A549 (cell line): ENCODE data around the gene RAB27A. TPM values are rescaled to one million over a fixed set of nuclear protein-coding genes. Genes with fewer than 3 reads are reported as not detected.

Experiments
- ATAC-seq, 2 experiments: fragments of 200-7000 bp in 1 of 2; fragments of >200 bp in 1 of 2; cut with Nextera tagmentation in 1 of 2; cut with Tn5 transposase in 1 of 2; 3 replicates each; pipeline versions ENCODE4 v1.8.0 to v1.9.1; 2018 to 2020; ENCODE audit warnings: mild to moderate bottlenecking in 1 of 2, moderate library complexity in 1 of 2
- CTCF ChIA-PET: fragments of 300-600 bp; sonication (Branson Sonifier 250); formaldehyde crosslinking; extraction: SDS; loops from one replicate; lab custom pipeline; 2021; ENCODE audit warnings: antibody characterized with exemption, inconsistent platforms; lab: Yijun Ruan, JAX
- POLR2A ChIA-PET: fragments of 350-600 bp; formaldehyde crosslinking; extraction: SDS; loops from one replicate; lab custom pipeline; 2021; ENCODE audit warnings: antibody characterized with exemption, inconsistent platforms; lab: Yijun Ruan, JAX
- DNase-seq, 2 experiments: peaks; one replicate each; pipeline versions ENCODE4 v3.0.0 to v3.0.0-alpha.2; 2011 to 2016; ENCODE audit warnings: low read depth in 1 of 2, low spot score in 1 of 2
- FAIRE-seq: peaks from 2 replicates; lab custom pipeline; 2011; peaks lifted over from hg19 to GRCh38; lab: Jason Lieb, UNC
- H3K27ac ChIP-seq, 2 experiments: fragments of >200 bp; sonication (Bioruptor Twin); formaldehyde crosslinking; 3 replicates each; pipeline ENCODE4 v1.5.1; 2016 to 2017
- H3K4me1 ChIP-seq: fragments of >200 bp; sonication (Bioruptor Twin); formaldehyde crosslinking; 3 replicates; pipeline ENCODE4 v1.6.1; 2016
- H3K4me2 ChIP-seq: fragments of >200 bp; sonication (Bioruptor Twin); formaldehyde crosslinking; 3 replicates; pipeline ENCODE4 v1.6.1; 2016
- H3K4me3 ChIP-seq: fragments of >200 bp; sonication (Bioruptor Twin); formaldehyde crosslinking; 3 replicates; pipeline ENCODE4 v1.5.1; 2016
- H3K9me3 ChIP-seq: fragments of >200 bp; sonication (Bioruptor Twin); formaldehyde crosslinking; 3 replicates; pipeline ENCODE4 v1.6.1; 2016
- CEBPB ChIP-seq, 2 experiments: fragments of >200 bp in 1 of 2; sonication (Bioruptor Twin) in 1 of 2; formaldehyde crosslinking in 1 of 2; IDR thresholded peaks; 2 replicates each; pipeline ENCODE4 v1.6.1; 2012 to 2016
- CHD4 ChIP-seq: fragments of 200-600 bp; sonication (generic); IDR thresholded peaks from 2 replicates; pipeline ENCODE4 v1.6.1; 2016; ENCODE audit warnings: antibody characterized with exemption, mild to moderate bottlenecking, borderline replicate concordance
- ELK1 ChIP-seq: fragments of 150-350 bp; IDR thresholded peaks from 2 replicates; pipeline ENCODE4 v1.6.1; 2014; ENCODE audit warnings: low read depth, mild to moderate bottlenecking, low read length
- EP300 ChIP-seq, 2 experiments: fragments of >200 bp; sonication (Bioruptor Twin); formaldehyde crosslinking; IDR thresholded peaks; 2 replicates in 1 of 2; 3 replicates in 1 of 2; pipeline ENCODE4 v1.6.1; 2016 to 2017
- FOXS1 ChIP-seq: fragments of 250-450 bp; sonication (Bioruptor Pico); IDR thresholded peaks from 2 replicates; pipeline ENCODE4 v1.5.0; 2020; ENCODE audit warnings: mild to moderate bottlenecking, moderate library complexity
- GATA3 ChIP-seq: IDR thresholded peaks from 2 replicates; pipeline ENCODE4 v1.6.1; 2012; ENCODE audit warnings: borderline replicate concordance
- HEYL ChIP-seq: fragments of 250-450 bp; sonication (Bioruptor Pico); IDR thresholded peaks from 2 replicates; pipeline ENCODE4 v1.8.0; 2021; ENCODE audit warnings: mild to moderate bottlenecking, moderate library complexity
- HOXB5 ChIP-seq: fragments of 250-450 bp; sonication (Bioruptor Pico); IDR thresholded peaks from 2 replicates; pipeline ENCODE4 v1.5.0; 2020; ENCODE audit warnings: mild to moderate bottlenecking, moderate library complexity
- KDM5A ChIP-seq: fragments of 200-600 bp; sonication (generic); IDR thresholded peaks from 2 replicates; pipeline ENCODE4 v1.6.1; 2016; ENCODE audit warnings: antibody characterized with exemption, mild to moderate bottlenecking
- MAFK ChIP-seq: fragments of 450-650 bp; IDR thresholded peaks from 2 replicates; pipeline ENCODE4 v1.6.1; 2014; ENCODE audit not compliant: partially characterized antibody
- MAX ChIP-seq: IDR thresholded peaks from 2 replicates; pipeline ENCODE4 v1.6.1; 2012
- MAZ ChIP-seq: fragments of 150-350 bp; IDR thresholded peaks from 2 replicates; pipeline ENCODE4 v1.6.1; 2014; ENCODE audit warnings: antibody characterized with exemption, low read depth, low read length, borderline replicate concordance
- MYC ChIP-seq: IDR thresholded peaks from 2 replicates; pipeline ENCODE4 v1.6.1; 2012; ENCODE audit warnings: mild to moderate bottlenecking, inconsistent platforms, low read length, improper control_type of control experiment, borderline replicate concordance
- POLR2A ChIP-seq: IDR thresholded peaks from 2 replicates; pipeline ENCODE4 v1.6.1; 2012; ENCODE audit warnings: mild to moderate bottlenecking, low read length
- RAD21 ChIP-seq, 2 experiments: fragments of >200 bp in 1 of 2; sonication (Bioruptor Twin) in 1 of 2; formaldehyde crosslinking in 1 of 2; IDR thresholded peaks in 1 of 2; conservative IDR thresholded peaks in 1 of 2; 2 replicates in 1 of 2; 3 replicates in 1 of 2; pipeline ENCODE4 v1.6.1; 2012 to 2018; ENCODE audit warnings: inconsistent platforms in 1 of 2
- USF2 ChIP-seq: fragments of 450-650 bp; IDR thresholded peaks from 2 replicates; pipeline ENCODE4 v1.6.1; 2014; ENCODE audit warnings: antibody characterized with exemption
- ZFP36 ChIP-seq: fragments of 450-650 bp; IDR thresholded peaks from 2 replicates; pipeline ENCODE4 v1.6.1; 2014; ENCODE audit warnings: borderline replicate concordance; ENCODE audit not compliant: partially characterized antibody
- ZNF302 ChIP-seq: fragments of 250-450 bp; sonication (Bioruptor Pico); IDR thresholded peaks from 2 replicates; pipeline ENCODE4 v1.9.0; 2021; ENCODE audit warnings: inconsistent platforms, mild to moderate bottlenecking, moderate library complexity
- ZSCAN20 ChIP-seq: fragments of 250-450 bp; sonication (Bioruptor Pico); IDR thresholded peaks from 2 replicates; pipeline ENCODE4 v1.8.0; 2022; ENCODE audit warnings: mild to moderate bottlenecking, moderate library complexity
- WGBS: methylation state at CpG from one replicate; pipeline ENCODE4 v1.1.6; 2017; ENCODE audit errors: missing lambda C conversion rate; 5-methylcytosine and 5-hydroxymethylcytosine counted together
- polyA plus RNA-seq, 4 experiments: library from polyadenylated mRNA; depleted of rRNA in 3 of 4; stranded (reverse); fragments of >200 nt; fragmentation: RNase III in 1 of 4; extraction: RNeasy Plus Mini Kit Qiagen cat#74134 plus additional on column Dnase treatment in 1 of 4; gene quantifications; 2 replicates in 3 of 4; 3 replicates in 1 of 4; pipeline ENCODE4 v1.2.3, GENCODE V29; 2011 to 2017
- TF ChIP-seq, protein P1 (sequence below): fragments of >200 bp; sonication (Bioruptor Twin); formaldehyde crosslinking; IDR thresholded peaks from 2 replicates; pipeline ENCODE4 v1.6.1; 2016
- TF ChIP-seq, protein P2 (sequence below): fragments of 250-450 bp; sonication (Bioruptor Pico); IDR thresholded peaks from 2 replicates; pipeline ENCODE4 v1.5.0; 2021; ENCODE audit warnings: mild to moderate bottlenecking, moderate library complexity, borderline replicate concordance
- TF ChIP-seq, protein P3 (sequence below): fragments of 200-600 bp; sonication (generic); IDR thresholded peaks from 2 replicates; pipeline ENCODE4 v1.6.1; 2016; ENCODE audit warnings: antibody characterized with exemption, mild to moderate bottlenecking, moderate library complexity

The RAB27A gene
- polyA plus RNA-seq, 2 of the 4 experiments (the other 2 are of a cell fraction), result 8.1 to 17.0 TPM

DNA sequence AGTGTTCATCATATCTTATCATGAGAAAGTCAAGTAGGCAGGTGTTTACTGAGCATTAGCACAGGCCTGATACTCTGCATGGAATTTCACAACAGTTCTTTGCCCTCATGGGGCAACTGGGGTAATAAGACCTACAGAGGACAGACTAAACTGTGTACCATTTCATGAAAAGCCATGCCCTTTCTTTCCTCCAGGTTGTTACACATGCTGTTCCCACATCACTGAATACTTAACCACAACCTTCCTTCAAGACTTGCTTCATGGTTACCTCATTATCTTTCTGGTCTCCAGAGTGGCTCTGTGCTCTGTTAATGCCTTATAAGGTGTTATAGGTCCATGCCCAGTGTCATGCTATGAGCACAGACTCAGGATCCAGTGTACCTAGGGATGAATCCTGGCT is 64.7 kb downstream of the RAB27A start:
- ChIA-PET CTCF (no interaction called here), POLR2A (no interaction called here)
- H3K4me2 ChIP-seq, result no peak overlapping the region
- H3K4me3 ChIP-seq, result no peak overlapping the region
- FAIRE-seq, result no peak
- TF ChIP-seq, protein P1, sequence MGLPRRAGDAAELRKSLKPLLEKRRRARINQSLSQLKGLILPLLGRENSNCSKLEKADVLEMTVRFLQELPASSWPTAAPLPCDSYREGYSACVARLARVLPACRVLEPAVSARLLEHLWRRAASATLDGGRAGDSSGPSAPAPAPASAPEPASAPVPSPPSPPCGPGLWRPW, result no peak
- TF ChIP-seq MYC (no peak), MAX (no peak)
- no peaks in the 10 kb centered on the region for H3K9me3 ChIP-seq
- DNase-seq, result no peak
- peaks cover 16% of the 10 kb centered on the region for H3K4me1 ChIP-seq
- H3K27ac ChIP-seq, result no peak overlapping the region
- no peak for ATAC-seq

DNA sequence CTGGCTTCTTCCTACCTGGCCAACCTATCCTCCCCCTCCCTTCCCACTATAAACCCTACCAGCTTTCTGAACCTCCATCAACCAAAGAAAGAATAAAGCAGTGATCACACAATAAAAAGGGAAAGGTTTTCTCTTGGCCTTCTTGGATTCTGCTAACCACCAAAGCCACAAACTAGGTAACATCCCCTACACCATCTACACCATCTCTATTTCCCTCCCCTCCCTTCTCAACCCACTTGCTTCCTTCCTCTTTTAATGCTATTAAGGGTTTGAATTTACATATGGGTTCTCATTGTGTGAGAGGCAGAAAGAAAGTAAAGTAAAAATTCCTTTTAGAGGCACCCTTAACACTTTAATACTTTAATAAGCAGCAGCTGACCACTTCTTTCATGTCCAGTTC is 67.0 kb downstream of the RAB27A start:
- Histone ChIP-seq H3K4me1 (peaks cover 21% of the 10 kb centered on the region), H3K4me3 (no peak overlapping the region), H3K9me3 (no peaks in the 10 kb centered on the region), H3K27ac (peak overlapping the region in 1 of 2 experiments; percentile 82; a peak in 1 of 6 replicates), H3K4me2 (no peak overlapping the region)
- ChIA-PET CTCF (interaction anchor here (1.3 to 12.0 kb wide), 2 partner anchors 25 to 70 kb away, joined by 4 to 135 read pairs; no protein-coding TSS in a partner anchor), POLR2A (no interaction called here)
- TF ChIP-seq, protein P2, sequence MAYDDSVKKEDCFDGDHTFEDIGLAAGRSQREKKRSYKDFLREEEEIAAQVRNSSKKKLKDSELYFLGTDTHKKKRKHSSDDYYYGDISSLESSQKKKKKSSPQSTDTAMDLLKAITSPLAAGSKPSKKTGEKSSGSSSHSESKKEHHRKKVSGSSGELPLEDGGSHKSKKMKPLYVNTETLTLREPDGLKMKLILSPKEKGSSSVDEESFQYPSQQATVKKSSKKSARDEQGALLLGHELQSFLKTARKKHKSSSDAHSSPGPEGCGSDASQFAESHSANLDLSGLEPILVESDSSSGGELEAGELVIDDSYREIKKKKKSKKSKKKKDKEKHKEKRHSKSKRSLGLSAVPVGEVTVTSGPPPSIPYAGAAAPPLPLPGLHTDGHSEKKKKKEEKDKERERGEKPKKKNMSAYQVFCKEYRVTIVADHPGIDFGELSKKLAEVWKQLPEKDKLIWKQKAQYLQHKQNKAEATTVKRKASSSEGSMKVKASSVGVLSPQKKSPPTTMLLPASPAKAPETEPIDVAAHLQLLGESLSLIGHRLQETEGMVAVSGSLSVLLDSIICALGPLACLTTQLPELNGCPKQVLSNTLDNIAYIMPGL (CRISPR knock-in tag), result no peak
- TF ChIP-seq FOXS1 (CRISPR knock-in tag) (no peak), HOXB5 (CRISPR knock-in tag) (no peak), HEYL (CRISPR knock-in tag) (no peak)
- TF ChIP-seq, protein P3, sequence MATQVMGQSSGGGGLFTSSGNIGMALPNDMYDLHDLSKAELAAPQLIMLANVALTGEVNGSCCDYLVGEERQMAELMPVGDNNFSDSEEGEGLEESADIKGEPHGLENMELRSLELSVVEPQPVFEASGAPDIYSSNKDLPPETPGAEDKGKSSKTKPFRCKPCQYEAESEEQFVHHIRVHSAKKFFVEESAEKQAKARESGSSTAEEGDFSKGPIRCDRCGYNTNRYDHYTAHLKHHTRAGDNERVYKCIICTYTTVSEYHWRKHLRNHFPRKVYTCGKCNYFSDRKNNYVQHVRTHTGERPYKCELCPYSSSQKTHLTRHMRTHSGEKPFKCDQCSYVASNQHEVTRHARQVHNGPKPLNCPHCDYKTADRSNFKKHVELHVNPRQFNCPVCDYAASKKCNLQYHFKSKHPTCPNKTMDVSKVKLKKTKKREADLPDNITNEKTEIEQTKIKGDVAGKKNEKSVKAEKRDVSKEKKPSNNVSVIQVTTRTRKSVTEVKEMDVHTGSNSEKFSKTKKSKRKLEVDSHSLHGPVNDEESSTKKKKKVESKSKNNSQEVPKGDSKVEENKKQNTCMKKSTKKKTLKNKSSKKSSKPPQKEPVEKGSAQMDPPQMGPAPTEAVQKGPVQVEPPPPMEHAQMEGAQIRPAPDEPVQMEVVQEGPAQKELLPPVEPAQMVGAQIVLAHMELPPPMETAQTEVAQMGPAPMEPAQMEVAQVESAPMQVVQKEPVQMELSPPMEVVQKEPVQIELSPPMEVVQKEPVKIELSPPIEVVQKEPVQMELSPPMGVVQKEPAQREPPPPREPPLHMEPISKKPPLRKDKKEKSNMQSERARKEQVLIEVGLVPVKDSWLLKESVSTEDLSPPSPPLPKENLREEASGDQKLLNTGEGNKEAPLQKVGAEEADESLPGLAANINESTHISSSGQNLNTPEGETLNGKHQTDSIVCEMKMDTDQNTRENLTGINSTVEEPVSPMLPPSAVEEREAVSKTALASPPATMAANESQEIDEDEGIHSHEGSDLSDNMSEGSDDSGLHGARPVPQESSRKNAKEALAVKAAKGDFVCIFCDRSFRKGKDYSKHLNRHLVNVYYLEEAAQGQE, result no peak
- FAIRE-seq, result no peak
- DNase-seq, result no peak
- no peak for ATAC-seq

- Histone ChIP-seq H3K4me3 (no peak overlapping the region), H3K4me1 (peaks cover 21% of the 10 kb centered on the region), H3K4me2 (peak overlapping the region; percentile 65), H3K9me3 (no peaks in the 10 kb centered on the region), H3K27ac (peak overlapping the region; percentile 58 to 82)
- WGBS, result 55% methylated on average over 6 of the region's 6 CpGs
- peak; percentile 81 to 82 for ATAC-seq
- ChIA-PET POLR2A (interaction anchor here (0.6 to 1.0 kb wide), 2 partner anchors 36 to 66 kb away, joined by 3 read pairs; no protein-coding TSS in a partner anchor), CTCF (interaction anchor here (1.1 to 12.0 kb wide), 4 partner anchors 26 to 214 kb away, joined by 3 to 135 read pairs (median 6); no protein-coding TSS in a partner anchor)
- peak; percentile 36 for FAIRE-seq
- DNase-seq, result peak; percentile 20 to 63
- TF ChIP-seq GATA3 (no peak), ZSCAN20 (CRISPR knock-in tag) (no peak), EP300 (IDR thresholded peaks at IDR 0.05) (0 out of 5 replicates have a peak, but pooled peaks of 1 of the 2 experiments have one; percentile 15), ELK1 (no peak), HOXB5 (CRISPR knock-in tag) (no peak), POLR2A (no peak), CEBPB (IDR thresholded peaks at IDR 0.05) (peak; percentile 91 to 96), CHD4 (no peak), USF2 (no peak), MAZ (no peak), MAFK (no peak), RAD21 (conservative IDR thresholded peaks at IDR 0.05 in 1 of 2, IDR thresholded peaks at IDR 0.05 in 1 of 2) (no peak), ZFP36 (no peak), ZNF302 (no peak), FOXS1 (CRISPR knock-in tag) (no peak), KDM5A (no peak)
- TF ChIP-seq, protein P1, result peak; percentile 75
Measured at GRCh38 chr15:55221090-55222011, 68.3 kb downstream of the RAB27A start.
